ENCODE results near the gene NEUROD1.

DNA sequence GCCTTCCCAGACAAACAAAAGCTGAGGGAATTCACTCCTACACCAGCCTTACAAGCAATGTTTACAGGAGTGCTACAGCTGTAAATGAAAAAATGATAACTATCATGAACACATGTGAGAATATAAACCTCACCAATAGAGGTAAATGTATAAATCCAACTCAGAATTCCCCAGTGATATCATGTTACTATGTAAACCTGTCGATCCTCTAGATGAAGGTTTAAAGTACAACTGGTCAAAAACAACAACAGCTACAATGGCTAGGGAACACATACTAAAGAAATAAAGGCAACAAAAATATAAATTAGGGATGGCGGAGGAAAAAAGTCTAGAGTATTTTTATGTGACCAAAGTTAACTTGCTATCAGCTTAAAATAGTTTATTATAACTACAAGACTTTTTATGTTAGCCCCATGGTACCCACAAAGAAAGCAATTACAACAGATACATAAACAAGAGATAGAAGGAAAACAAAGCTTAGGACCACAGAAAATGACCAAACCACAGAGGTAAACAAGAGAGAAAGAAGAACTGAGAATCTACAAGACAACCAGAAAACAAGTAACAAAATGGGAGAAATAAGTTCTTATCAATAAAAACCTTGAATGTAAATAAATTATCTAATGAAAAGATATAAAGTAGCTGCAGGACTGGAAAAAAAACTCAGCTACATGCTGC lies 31.7 kb downstream of the NEUROD1 start:
- no peak for TF ChIP-seq RAD21 (IDR thresholded peaks at IDR 0.05; ENCODE audit: low read depth)
- no peak for TF ChIP-seq YY1 (IDR thresholded peaks at IDR 0.05; ENCODE audit: low read depth)
- TF ChIP-seq CREB1 (IDR thresholded peaks at IDR 0.05; ENCODE audit: low read depth): no peak
- no peak for TF ChIP-seq EGR1 (IDR thresholded peaks at IDR 0.05)
- TF ChIP-seq EP300 (IDR thresholded peaks at IDR 0.05; ENCODE audit: borderline replicate concordance): no peak
- no peak for TF ChIP-seq CEBPB (IDR thresholded peaks at IDR 0.05)
